Adrenal gland (tissue), 12 donors: ENCODE measurements around the gene TMOD4. TPM values are rescaled to one million over a fixed set of nuclear protein-coding genes. Genes with fewer than 3 reads are reported as not detected.

ENCODE experiments used
- DNase-seq, 7 donors: peaks; one replicate each; pipeline ENCODE4 v3.0.0-alpha.2; 2019 to 2020
- H3K27ac ChIP-seq, 5 donors: fragments of 200-600 bp; sonication (generic) in 4 of 5; 1 replicate in 3 of 5; 2 replicates in 2 of 5; pipeline versions ENCODE4 v1.5.1 to v1.8.0; 2016 to 2020; ENCODE audit warnings: mild to moderate bottlenecking in 1 of 5
- H3K27me3 ChIP-seq: fragments of 200-600 bp; 2 replicates; pipeline ENCODE4 v1.8.0; 2021
- H3K36me3 ChIP-seq, 2 donors: fragments of 200-600 bp; replicated peaks in 1 of 2; 1 replicate in 1 of 2; 2 replicates in 1 of 2; pipeline versions ENCODE4 v1.5.1 to v1.8.0; 2018 to 2022
- H3K4me1 ChIP-seq, 2 donors: fragments of 200-600 bp; replicated peaks in 1 of 2; 1 replicate in 1 of 2; 2 replicates in 1 of 2; pipeline versions ENCODE4 v1.5.1 to v1.8.0; 2018 to 2021
- H3K4me3 ChIP-seq, 4 donors: fragments of 200-600 bp; sonication (generic) in 3 of 4; one replicate each; pipeline ENCODE4 v1.5.1; 2016 to 2018
- H3K9me3 ChIP-seq, 3 donors: fragments of 200-600 bp; sonication (generic) in 1 of 3; replicated peaks in 1 of 3; 1 replicate in 2 of 3; 2 replicates in 1 of 3; pipeline versions ENCODE4 v1.5.1 to v1.8.0; 2016 to 2021
- POLR2A ChIP-seq, 2 donors: fragments of 450-650 bp; IDR thresholded peaks; one replicate each; pipeline ENCODE4 v1.6.1; 2017; ENCODE audit warnings: antibody characterized with exemption in 2 of 2, mild to moderate bottlenecking in 2 of 2, moderate library complexity in 1 of 2
- WGBS, 4 donors: extraction: QIAGEN DNeasy Blood & Tissue Kit in 2 of 4; methylation state at CpG; one replicate each; pipeline versions ENCODE4 v1.1.5 to v1.1.7; 2013 to 2017; 5-methylcytosine and 5-hydroxymethylcytosine counted together
- intact Hi-C, 2 donors: fragments of 100-400 bp; cut with DNase I; formaldehyde crosslinking; loops; one replicate each; pipeline versions ENCODE4 v1.14.1 to v1.15.0; 2022 to 2023
- polyA plus RNA-seq, 3 donors: library from polyadenylated mRNA; stranded (reverse); fragments of 200-250 nt in 2 of 3; fragments of 350-450 nt in 1 of 3; fragmentation: Illumina TruSeq in 1 of 3; extraction: RNeasy Lipid Tissue Mini Kit (QIAGEN cat#74804) in 1 of 3; gene quantifications; one replicate each; pipeline ENCODE4 v1.2.3, GENCODE V29; 2013 to 2014
- total RNA-seq, 9 donors: library from RNA; depleted of rRNA in 4 of 9; stranded (reverse); fragments of >200 nt in 4 of 9; fragments of 120-200 nt in 1 of 9; fragmentation: NEBNext Ultra II Directional in 1 of 9; extraction: Animal tissue kit (Norgen Biotek cat#: 25700) in 1 of 9; gene quantifications; one replicate each; pipeline versions ENCODE4 v1.1.0 to v1.2.4, GENCODE V29; 2013 to 2023
- TF ChIP-seq, protein P1 (sequence below), 6 experiments: fragments of 450-650 bp in 4 of 6; fragments of 200-600 bp in 2 of 6; sonication (generic) in 1 of 6; IDR thresholded peaks; 1 replicate in 5 of 6; 2 replicates in 1 of 6; pipeline versions ENCODE4 v1.5.1 to v1.8.0; 2016 to 2021; ENCODE audit warnings: antibody characterized with exemption in 6 of 6, mild to moderate bottlenecking in 2 of 6, moderate library complexity in 1 of 6
- donor health status: healthy with polysubstance abuse.
- donor health status: Bipolar disorder and iron deficiency.
- donor health status: DM: yes; HTN: yes; CAD: no.
- donor health status: DM: no; HTN: no; CAD: no.
- donor health status: DM: no; HTN: no; CAD: no.
- donor health status: DM: yes; HTN: yes; CAD: no.

The TMOD4 gene
- total and polyA plus RNA-seq, 12 donors, result 0.28 to 1.2 (median 0.84) TPM; not detected in 7

GRCh38 chr1:151156515-151156819 is 19.3 kb downstream of the TMOD4 start, which contains the start of gene TNFAIP8L2:
Gene TNFAIP8L2 (plus strand): TSS chr1:151156649. CDS start chr1:151158698, 2,049 bp downstream.
- no peaks in the 10 kb centered on the region for H3K4me1 ChIP-seq
- peaks cover 0 to 42% of the 10 kb centered on the region in 2 donors for H3K36me3 ChIP-seq
- intact Hi-C loops, result loop anchor here in 1 of 2 donors (5.0 to 10.0 kb wide), 2 partner anchors 59 to 132 kb away; no protein-coding TSS in a partner anchor
- peak within 1 kb of the TSS in 1 of 4 donors; percentile 30 for H3K4me3 ChIP-seq
- no peaks in the 10 kb centered on the region for H3K27me3 ChIP-seq
- TF ChIP-seq POLR2A (IDR thresholded peaks at IDR 0.05), result no peak
- TF ChIP-seq, protein P1, sequence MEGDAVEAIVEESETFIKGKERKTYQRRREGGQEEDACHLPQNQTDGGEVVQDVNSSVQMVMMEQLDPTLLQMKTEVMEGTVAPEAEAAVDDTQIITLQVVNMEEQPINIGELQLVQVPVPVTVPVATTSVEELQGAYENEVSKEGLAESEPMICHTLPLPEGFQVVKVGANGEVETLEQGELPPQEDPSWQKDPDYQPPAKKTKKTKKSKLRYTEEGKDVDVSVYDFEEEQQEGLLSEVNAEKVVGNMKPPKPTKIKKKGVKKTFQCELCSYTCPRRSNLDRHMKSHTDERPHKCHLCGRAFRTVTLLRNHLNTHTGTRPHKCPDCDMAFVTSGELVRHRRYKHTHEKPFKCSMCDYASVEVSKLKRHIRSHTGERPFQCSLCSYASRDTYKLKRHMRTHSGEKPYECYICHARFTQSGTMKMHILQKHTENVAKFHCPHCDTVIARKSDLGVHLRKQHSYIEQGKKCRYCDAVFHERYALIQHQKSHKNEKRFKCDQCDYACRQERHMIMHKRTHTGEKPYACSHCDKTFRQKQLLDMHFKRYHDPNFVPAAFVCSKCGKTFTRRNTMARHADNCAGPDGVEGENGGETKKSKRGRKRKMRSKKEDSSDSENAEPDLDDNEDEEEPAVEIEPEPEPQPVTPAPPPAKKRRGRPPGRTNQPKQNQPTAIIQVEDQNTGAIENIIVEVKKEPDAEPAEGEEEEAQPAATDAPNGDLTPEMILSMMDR (IDR thresholded peaks at IDR 0.05), result no peak
- peak within 1 kb of the TSS in 1 of 5 donors; percentile 50 for H3K27ac ChIP-seq
- WGBS, 4 donors, result 59 to 68% (median 62%) methylated on average over 4 of the region's 4 CpGs
- peak in 6 of 7 donors; percentile 35 to 69 (median 52) for DNase-seq
- no peaks in the 10 kb centered on the region for H3K9me3 ChIP-seq

DNA sequence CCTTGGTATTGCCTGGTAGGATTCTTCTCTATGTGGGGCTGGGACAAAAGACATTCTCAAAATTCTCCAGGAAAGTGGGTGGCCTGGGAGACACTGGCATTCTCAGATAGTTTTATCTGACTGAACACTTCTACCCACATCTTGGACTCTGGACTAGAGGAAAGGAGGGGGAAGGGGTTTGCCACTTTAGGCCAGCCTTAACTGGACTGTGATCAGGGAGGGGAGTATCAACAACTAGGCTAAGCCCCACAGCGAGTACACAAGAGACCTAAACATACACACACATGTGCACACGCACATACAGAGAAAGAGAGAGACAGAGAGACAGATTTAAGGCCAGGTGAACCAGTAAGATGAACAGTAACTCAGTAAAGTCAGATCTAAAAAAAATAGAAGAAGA is 28.1 kb downstream of the TMOD4 start:
- Histone ChIP-seq H3K4me3 (no peak overlapping the region), H3K27me3 (no peaks in the 10 kb centered on the region), H3K4me1 (peaks cover 0 to 21% of the 10 kb centered on the region in 2 donors), H3K36me3 (no peaks in the 10 kb centered on the region), H3K9me3 (no peaks in the 10 kb centered on the region), H3K27ac (peak overlapping the region in 2 of 5 donors; percentile 74 to 77)
- WGBS, 4 donors, result 92 to 100% (median 94%) methylated on average over 2 of the region's 2 CpGs
- intact Hi-C loops, result loop anchor here in 1 of 2 donors (5.0 kb wide), 1 partner anchor 35 kb away; no protein-coding TSS in a partner anchor
- TF ChIP-seq, protein P1 (IDR thresholded peaks at IDR 0.05), result no peak
- no peak for TF ChIP-seq POLR2A (IDR thresholded peaks at IDR 0.05)
- DNase-seq, result no peak

DNA sequence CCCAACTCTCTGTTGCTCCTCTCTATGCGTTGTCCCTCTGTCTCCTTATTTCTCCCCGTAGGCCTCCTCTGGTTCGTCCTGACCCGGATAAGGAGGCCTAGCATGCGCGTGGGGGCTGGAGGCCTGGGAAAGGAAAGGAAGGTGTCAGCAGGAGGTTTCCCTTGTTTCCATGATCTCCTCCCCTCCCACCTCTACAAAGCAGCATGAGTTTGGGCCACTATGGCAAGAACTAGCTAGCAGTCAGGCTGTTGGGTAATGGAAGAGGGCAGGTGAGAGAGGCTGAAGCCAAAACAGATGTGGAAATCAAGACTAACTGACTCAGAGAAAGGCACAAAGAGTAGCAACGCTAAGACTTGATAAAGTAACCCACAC is 28.7 kb downstream of the TMOD4 start:
- Histone ChIP-seq H3K4me3 (peak overlapping the region in 2 of 4 donors; percentile 40 to 67), H3K27me3 (no peaks in the 10 kb centered on the region), H3K9me3 (no peaks in the 10 kb centered on the region), H3K4me1 (peaks cover 0 to 21% of the 10 kb centered on the region in 2 donors), H3K36me3 (no peaks in the 10 kb centered on the region), H3K27ac (peak overlapping the region in 4 of 5 donors; percentile 10 to 77 (median 64))
- DNase-seq, result peak in 1 of 7 donors; percentile 10
- 12 to 33% (median 25%) methylated on average over 7 of the region's 7 CpGs for WGBS, 4 donors
- intact Hi-C loops, result loop anchor here in 1 of 2 donors (5.0 kb wide), 1 partner anchor 35 kb away; no protein-coding TSS in a partner anchor
- TF ChIP-seq, protein P1 (IDR thresholded peaks at IDR 0.05), result no peak
- TF ChIP-seq POLR2A (IDR thresholded peaks at IDR 0.05), result no peak

DNA sequence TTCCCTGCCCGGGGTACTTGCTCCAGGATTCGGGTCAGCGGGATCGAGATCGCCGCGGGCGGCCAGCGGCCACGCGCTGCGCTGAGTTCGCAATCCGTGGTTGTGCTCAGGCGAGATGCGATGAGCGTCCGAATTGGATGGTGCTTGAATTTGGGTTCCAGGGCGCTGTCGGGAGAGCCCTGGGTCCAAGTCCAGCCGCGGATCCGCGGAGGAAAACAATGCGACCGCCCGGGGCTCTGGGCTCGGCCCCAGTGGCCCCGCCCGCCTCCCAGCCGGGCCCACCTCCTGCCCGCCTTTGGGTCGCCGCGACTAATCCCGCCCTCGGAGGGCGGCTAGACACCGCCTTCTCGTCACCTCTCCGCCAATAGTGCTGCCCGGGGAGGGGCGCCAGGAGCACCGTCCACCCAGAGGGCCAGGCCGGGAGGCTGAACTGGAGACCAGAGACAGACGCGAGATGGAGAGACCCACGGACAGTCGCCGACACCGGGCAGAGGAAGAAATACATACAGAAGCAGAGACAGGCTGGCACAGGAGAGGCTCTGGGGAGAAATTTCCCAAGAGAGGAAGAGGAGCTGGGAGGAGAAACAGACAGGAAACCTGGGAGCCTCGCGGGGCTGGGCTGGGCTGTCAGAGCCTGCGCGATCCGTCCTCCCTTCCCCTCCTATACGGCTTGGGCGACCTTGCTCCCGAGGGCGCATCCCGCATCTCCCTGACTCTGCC is 29.2 kb downstream of the TMOD4 start, which contains the start of gene SEMA6C:
TSS of gene SEMA6C (minus strand) at position 220 of the 720 bp plus-strand sequence. CDS start 4,010 bp downstream, outside the sequence.
- no peaks in the 10 kb centered on the region for H3K9me3 ChIP-seq
- H3K36me3 ChIP-seq, result no peaks in the 10 kb centered on the region
- WGBS, 4 donors, result 0 to 1% (median 0%) methylated on average over 27 to 61 of the region's 61 CpGs
- H3K27ac ChIP-seq, result peak within 1 kb of the TSS in 4 of 5 donors; percentile 10 to 77 (median 64)
- H3K27me3 ChIP-seq, result no peaks in the 10 kb centered on the region
- peak in 1 of 2 donors; percentile 63 for TF ChIP-seq POLR2A (IDR thresholded peaks at IDR 0.05)
- TF ChIP-seq, protein P1 (IDR thresholded peaks at IDR 0.05), result no peak
- peaks cover 0 to 21% of the 10 kb centered on the region in 2 donors for H3K4me1 ChIP-seq
- DNase-seq, result peak; percentile 93 to 96 (median 94)
- peak within 1 kb of the TSS in 3 of 4 donors; percentile 23 to 67 (median 40) for H3K4me3 ChIP-seq
- intact Hi-C loops, result loop anchor here in 1 of 2 donors (5.0 kb wide), 1 partner anchor 34 kb away; no protein-coding TSS in a partner anchor
